Pulmonary artery endothelial cell (primary cell): ENCODE measurements around the gene SRGAP3. TPM values are rescaled to one million over a fixed set of nuclear protein-coding genes. Genes with fewer than 3 reads are reported as not detected.

Source experiments
- DNase-seq: peaks from one replicate; pipeline ENCODE4 v3.0.0-alpha.2; 2011; ENCODE audit warnings: low read depth, low spot score
- total RNA-seq: library from RNA; depleted of rRNA; stranded (reverse); fragments of >200 nt; gene quantifications from 2 replicates; pipeline ENCODE4 v1.2.3, GENCODE V29; 2014

The SRGAP3 gene
- total RNA-seq, 1 donor from 2014 or later: 0.13 TPM

DNA sequence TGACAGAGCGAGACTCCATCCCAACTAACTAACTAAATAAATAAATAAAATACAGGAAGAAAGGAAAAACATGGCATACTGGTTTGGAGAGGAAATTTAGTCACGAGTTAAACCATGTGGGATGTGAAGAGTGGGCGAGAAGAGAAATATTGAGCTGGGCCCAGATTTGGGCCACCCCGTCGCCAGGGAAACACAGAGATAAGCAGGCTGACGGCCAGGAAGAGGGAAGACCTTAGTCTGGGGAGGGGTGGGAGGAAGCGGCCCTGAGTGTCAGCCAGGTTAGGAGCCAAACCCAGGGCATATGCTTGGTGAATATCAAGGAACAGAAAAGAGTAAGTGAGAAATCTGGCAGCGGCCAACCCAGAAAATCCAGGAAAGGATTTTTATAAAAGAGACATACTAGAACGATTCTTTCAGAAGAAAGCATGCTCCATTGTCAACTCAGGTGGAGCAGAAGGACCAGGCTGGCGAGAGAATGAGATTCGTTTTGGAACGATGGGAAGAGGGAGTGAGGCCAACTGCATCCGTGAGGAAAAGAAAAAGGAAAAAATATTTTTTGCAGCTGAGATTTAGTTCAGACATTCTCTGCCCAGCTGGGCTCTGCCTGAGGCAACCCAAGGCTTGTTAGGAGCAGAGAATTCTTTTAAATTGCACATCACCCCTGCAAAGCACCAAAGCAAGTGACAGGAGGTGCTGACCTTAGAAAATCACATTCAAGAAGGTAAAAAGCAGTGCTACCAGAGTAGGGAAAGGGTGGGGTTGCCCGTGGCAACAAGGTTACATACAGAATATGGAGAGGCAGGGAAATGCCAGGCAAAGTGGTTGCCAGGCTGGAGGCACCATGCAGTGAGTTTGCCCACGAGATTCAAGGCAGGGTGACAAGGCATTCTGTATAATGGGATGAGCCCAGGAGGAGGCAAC lies 226.9 kb downstream of the SRGAP3 start:
- DNase-seq: no peak

GRCh38 chr3:9021271-9022009 lies 228.0 kb downstream of the SRGAP3 start:
- DNase-seq: no peak

DNA sequence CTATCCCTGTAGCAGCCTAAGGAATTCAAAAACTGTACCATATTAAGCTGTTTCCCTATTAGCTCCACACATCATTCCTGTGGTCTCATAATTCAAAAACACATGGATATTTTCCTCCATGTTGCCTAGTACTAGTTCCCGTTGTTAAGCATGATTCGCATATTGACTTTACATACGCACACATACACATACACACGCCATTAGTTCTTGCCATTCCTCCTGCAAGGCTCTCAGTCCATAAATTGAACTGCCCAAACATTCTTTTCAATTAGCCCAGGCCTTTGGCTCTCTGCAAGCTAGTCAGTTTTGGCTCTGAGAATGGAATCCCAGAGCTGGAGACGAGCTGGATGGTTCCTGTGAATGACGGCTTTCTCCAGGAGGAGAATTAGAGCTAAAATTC lies 229.0 kb downstream of the SRGAP3 start:
- DNase-seq: no peak

DNA sequence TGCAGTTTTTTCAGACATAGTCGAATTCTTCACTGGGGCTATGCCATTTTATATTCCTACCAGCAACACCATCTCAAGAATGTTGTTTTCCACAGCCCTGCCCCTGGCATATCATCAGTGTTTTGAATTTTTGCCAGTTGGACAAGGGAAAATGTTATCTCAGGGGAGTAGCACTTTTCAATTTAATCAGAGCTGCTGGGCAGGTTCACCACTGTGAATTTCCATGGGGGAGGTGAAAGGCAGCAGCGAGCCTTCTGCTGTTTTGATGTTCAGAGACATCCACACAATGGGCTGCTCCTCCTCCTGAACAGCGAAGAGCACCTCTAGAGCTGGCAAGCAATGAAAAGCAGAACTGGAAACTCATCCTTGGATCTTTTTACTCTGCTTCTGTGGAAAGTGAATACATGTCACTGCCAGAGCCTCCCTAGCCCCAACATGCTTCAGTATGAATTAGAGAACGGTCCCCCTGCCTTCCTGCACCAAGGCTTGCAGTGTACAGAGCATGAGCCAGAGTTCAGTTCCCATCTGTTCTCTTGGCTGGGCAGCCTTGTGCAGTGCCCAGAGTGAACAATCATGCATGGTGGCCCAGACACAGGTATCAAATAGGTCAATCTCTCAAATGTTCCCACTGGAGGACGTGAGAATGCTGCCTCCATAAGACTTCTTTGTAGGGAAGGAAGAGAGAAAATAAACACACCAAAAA lies 230.0 kb downstream of the SRGAP3 start:
- DNase-seq: no peak

DNA sequence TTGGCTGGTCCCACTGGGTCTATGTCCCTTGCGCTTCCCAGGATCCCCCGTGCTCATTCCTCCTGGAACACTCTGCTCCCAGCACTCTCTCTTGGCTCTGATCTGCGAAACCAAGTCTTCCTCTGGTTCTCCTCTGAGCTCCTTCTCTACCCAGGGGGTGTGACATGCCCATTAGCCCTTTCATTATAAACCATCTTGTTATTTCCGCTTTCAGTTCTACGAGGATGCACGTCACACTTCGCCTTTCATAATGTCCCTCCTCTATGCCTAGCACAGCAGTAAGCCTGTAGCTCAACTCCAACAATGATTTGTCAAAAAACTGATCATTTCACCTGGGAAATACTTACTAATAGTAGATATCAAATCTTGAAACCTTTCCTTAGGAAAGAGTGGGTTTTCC lies 234.2 kb downstream of the SRGAP3 start:
- no peak for DNase-seq

GRCh38 chr3:9013782-9014563 lies 235.5 kb downstream of the SRGAP3 start:
- no peak for DNase-seq

- no peak for DNase-seq
Observed at GRCh38 chr3:9012521-9012920, 236.9 kb downstream of the SRGAP3 start.

- no peak for DNase-seq
Observed at GRCh38 chr3:9009976-9010545, 239.4 kb downstream of the SRGAP3 start.

DNA sequence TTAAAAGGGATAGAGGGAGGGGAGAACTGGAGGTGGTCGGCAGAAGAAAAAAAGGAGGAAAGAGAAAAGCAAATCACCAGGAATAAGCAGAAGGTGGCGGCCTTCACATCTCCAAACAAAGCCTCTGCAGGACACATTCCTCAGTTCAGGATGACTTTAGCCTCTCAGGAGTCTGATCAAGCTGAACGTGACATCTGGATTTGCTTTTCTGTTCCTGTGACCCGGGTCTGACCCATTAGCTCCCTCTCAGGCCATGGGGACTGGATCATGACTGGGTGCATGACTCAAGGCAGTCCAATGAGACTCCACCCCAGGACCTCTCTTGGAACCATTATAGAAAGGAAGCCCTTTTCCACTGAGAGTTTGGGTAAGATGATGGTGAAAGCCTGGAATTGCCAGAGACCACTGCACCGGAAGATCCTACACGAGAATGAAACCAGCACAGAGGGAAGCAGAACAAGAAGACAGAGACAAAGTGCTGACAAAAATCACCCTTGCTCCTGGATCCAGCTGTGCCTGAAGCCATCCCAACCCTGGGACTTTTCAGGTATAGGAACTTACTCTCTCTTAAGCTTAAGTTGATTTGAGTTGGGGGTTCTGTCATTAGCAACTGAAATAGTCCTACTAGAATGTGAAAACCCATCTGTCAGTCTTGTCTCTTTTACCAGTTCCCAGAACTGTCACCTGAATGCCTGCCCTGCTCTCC lies 240.7 kb downstream of the SRGAP3 start:
- DNase-seq: no peak

GRCh38 chr3:9007928-9008327 lies 241.5 kb downstream of the SRGAP3 start:
- DNase-seq: no peak

- DNase-seq: no peak
Observed at GRCh38 chr3:9007213-9007612, 242.2 kb downstream of the SRGAP3 start.

DNA sequence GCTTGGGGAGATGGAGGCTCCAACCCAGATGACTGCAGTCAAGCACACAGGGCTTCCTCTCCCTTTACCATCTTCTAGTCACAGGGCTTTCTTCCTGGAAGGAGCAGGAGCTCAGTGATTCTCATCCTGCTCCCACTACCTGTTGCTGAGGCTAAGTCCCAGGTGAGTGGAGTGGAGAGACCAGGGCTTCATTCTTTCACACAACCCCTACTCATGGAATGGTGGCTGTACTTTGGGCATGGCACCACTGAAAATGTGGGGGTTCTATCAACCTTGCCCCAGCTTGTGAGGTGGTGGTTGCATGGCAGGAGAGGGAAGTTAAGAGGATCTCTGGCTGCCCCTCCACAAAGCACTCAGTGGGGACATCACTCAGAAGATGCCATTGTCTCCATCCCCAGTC lies 249.4 kb downstream of the SRGAP3 start:
- DNase-seq: no peak

- no peak for DNase-seq
Observed at GRCh38 chr3:8997151-8997550, 252.3 kb downstream of the SRGAP3 start.

- DNase-seq: no peak
Observed at GRCh38 chr3:8996681-8997121, 252.7 kb downstream of the SRGAP3 start.

GRCh38 chr3:8996216-8996615 lies 253.2 kb downstream of the SRGAP3 start:
- no peak for DNase-seq

GRCh38 chr3:8994226-8994625 lies 255.2 kb downstream of the SRGAP3 start:
- no peak for DNase-seq

- no peak for DNase-seq
Observed at GRCh38 chr3:8993331-8993730, 256.1 kb downstream of the SRGAP3 start.

GRCh38 chr3:8992854-8993253 lies 256.6 kb downstream of the SRGAP3 start:
- DNase-seq: no peak

GRCh38 chr3:8992199-8992598 lies 257.2 kb downstream of the SRGAP3 start:
- DNase-seq: no peak
